ENCODE results near the gene HTR2B.

DNA sequence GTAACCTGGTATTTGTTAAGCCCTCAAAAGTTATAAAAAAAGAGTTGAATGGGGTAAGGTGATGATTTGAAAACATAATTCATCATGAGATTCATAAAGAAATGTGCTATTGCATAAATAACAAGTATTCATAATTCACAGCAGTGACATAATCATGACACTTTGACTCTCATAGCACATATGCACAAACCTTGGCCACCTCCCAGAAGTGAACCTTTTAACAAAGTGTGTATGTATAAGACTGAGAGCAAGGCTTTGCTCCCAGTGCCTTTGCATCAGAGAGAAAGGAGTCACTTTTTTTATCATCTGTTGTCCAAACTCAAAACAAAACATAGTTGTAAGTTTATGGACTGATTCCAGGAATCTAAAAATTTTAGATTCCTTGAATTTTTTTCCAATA, 15.0 kb upstream of the HTR2B start:
- TF ChIP-seq, protein P1, sequence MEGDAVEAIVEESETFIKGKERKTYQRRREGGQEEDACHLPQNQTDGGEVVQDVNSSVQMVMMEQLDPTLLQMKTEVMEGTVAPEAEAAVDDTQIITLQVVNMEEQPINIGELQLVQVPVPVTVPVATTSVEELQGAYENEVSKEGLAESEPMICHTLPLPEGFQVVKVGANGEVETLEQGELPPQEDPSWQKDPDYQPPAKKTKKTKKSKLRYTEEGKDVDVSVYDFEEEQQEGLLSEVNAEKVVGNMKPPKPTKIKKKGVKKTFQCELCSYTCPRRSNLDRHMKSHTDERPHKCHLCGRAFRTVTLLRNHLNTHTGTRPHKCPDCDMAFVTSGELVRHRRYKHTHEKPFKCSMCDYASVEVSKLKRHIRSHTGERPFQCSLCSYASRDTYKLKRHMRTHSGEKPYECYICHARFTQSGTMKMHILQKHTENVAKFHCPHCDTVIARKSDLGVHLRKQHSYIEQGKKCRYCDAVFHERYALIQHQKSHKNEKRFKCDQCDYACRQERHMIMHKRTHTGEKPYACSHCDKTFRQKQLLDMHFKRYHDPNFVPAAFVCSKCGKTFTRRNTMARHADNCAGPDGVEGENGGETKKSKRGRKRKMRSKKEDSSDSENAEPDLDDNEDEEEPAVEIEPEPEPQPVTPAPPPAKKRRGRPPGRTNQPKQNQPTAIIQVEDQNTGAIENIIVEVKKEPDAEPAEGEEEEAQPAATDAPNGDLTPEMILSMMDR (conservative IDR thresholded peaks at IDR 0.05 in 1 of 2, IDR thresholded peaks at IDR 0.05 in 1 of 2; ENCODE audit: low read depth in 1 of 2, low read length in 2 of 2), result no peak
- TF ChIP-seq EZH2 (IDR thresholded peaks at IDR 0.05; ENCODE audit: low read length, missing control alignments), result no peak

All from fibroblast of lung (primary cell).